Measurements from ENCODE around the gene TRPM2.

GRCh38 chr21:44376606-44377005, 23.2 kb downstream of the TRPM2 start:
- TF ChIP-seq, protein P1, sequence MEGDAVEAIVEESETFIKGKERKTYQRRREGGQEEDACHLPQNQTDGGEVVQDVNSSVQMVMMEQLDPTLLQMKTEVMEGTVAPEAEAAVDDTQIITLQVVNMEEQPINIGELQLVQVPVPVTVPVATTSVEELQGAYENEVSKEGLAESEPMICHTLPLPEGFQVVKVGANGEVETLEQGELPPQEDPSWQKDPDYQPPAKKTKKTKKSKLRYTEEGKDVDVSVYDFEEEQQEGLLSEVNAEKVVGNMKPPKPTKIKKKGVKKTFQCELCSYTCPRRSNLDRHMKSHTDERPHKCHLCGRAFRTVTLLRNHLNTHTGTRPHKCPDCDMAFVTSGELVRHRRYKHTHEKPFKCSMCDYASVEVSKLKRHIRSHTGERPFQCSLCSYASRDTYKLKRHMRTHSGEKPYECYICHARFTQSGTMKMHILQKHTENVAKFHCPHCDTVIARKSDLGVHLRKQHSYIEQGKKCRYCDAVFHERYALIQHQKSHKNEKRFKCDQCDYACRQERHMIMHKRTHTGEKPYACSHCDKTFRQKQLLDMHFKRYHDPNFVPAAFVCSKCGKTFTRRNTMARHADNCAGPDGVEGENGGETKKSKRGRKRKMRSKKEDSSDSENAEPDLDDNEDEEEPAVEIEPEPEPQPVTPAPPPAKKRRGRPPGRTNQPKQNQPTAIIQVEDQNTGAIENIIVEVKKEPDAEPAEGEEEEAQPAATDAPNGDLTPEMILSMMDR (conservative IDR thresholded peaks at IDR 0.05) = no peak
- no peak for TF ChIP-seq ZFX (IDR thresholded peaks at IDR 0.05)

Data from C4-2B (cell line).